HUES64 (cell line): ENCODE data around the gene TBX6.
"Not testable (repeated sequence)": the region's sequence is repeated elsewhere in the genome, so short reads cannot be mapped to it uniquely, and the experiment has no call there.

Source experiments
- H3K27ac ChIP-seq: 2 replicates; pipeline ENCODE4 v1.7.0; 2013; ENCODE audit warnings: low read depth, low read length, inconsistent platforms
- H3K27me3 ChIP-seq: 2 replicates; pipeline ENCODE4 v1.6.1; 2013; ENCODE audit warnings: mild to moderate bottlenecking, low read length; ENCODE audit not compliant: insufficient read depth
- H3K36me3 ChIP-seq: 2 replicates; pipeline ENCODE4 v1.6.1; 2013; ENCODE audit warnings: mild to moderate bottlenecking, low read length; ENCODE audit not compliant: insufficient read depth
- H3K4me1 ChIP-seq: 2 replicates; pipeline ENCODE4 v1.6.1; 2013; ENCODE audit warnings: mild to moderate bottlenecking, low read length, moderate library complexity; ENCODE audit not compliant: insufficient read depth
- H3K4me3 ChIP-seq: 2 replicates; pipeline ENCODE4 v1.5.1; 2013; ENCODE audit warnings: mild to moderate bottlenecking, low read length, moderate library complexity
- H3K9ac ChIP-seq: 2 replicates; pipeline ENCODE4 v1.6.1; 2013; ENCODE audit warnings: mild to moderate bottlenecking, low read depth, low read length
- H3K9me3 ChIP-seq: 2 replicates; pipeline ENCODE4 v1.6.1; 2013; ENCODE audit warnings: low read depth, low read length; ENCODE audit not compliant: insufficient read depth
- WGBS: fragments of 150-250, 120-280 bp; methylation state at CpG from one replicate; pipeline ENCODE4 v1.1.7; 2013; ENCODE audit warnings: missing lambda C conversion rate; 5-methylcytosine and 5-hydroxymethylcytosine counted together

The TBX6 gene

DNA sequence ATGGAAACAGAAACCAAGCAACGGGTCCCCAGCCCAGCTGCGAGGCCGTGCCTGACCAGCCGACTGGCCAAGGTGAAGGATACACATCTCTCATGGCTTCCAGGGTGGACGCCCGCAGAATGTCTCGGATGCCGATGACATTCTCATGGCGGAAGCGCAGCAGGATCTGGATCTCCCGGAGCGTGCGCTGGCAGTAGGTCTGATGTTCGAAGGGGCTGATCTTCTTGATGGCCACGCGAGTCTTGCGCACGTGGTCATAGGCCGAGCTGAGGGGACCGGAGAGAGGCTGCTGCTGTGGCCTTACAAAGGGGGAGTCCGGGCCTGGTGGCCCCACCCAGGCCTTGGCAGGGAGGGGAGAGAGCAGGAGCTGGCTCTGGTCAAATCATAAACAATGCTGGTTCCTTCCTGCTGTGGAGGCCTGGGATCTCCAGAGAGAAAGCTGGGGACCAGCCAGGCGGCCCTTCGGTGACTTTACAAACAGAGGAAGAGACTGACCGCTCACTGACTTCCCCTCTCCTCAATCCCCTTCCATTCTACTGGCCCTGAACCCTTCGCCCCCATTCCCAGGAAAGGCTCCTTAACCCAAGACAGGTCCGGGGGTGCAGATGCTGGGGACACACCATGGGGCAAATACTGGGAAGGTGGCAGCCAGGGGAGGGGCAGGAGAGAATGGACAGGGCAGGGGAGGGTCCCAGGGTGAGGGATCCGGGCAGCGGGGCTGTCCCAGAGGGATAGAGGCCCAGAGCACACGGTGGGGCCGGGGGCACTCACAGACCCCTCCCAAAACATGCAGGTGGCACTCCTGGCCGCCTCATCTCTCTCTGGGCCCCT is 30.2 kb upstream of the TBX6 start:
- no peaks in the 10 kb centered on the region for H3K9me3 ChIP-seq
- no peaks in the 10 kb centered on the region for H3K4me1 ChIP-seq
- peak overlapping the region; percentile 79 for H3K4me3 ChIP-seq
- no peaks in the 10 kb centered on the region for H3K27me3 ChIP-seq
- H3K27ac ChIP-seq: no peak overlapping the region
- 80% methylated on average over 31 of the region's 31 CpGs for WGBS
- H3K9ac ChIP-seq: peak overlapping the region; percentile 51
- peaks cover 22% of the 10 kb centered on the region for H3K36me3 ChIP-seq

DNA sequence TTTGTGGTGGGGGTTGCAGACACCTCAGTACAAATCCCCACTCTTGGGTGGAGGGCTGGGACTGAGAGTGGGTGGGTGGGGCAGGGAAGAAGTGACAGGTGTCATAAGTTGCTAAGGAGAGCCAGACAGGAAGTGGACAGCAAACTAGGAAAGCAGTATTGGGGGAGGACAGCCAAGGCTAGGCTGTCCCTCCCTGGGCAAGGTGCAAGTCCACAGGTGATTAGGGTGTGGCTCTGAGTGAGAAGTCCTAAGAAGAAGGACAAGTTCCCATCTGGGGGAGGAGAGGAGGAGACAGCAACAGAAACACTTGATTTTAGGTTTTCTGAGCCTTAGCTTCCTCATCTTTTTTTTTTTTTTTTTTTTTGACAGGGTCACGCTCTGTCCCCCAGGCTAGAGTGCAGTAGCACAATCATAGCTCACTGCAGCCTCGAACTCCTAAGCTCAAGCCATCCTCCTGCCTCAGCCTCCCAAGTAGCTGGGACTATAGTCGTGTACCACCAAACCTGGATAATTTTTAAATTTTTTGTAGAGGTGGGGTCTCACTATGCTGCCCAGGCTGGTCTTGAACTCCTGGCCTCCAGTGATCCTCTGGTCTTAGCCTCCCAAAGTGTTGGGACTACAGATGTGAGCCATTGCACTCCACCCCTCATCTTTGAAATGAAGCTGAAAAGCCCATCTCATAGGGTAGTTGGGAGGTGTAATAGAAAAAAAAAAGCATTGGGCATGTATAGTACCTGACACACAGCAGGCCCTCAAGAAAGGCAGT is 28.8 kb upstream of the TBX6 start:
- no peak overlapping the region for H3K4me3 ChIP-seq
- no peaks in the 10 kb centered on the region for H3K27me3 ChIP-seq
- H3K27ac ChIP-seq: no peak overlapping the region
- H3K36me3 ChIP-seq: peaks cover 30% of the 10 kb centered on the region
- no peaks in the 10 kb centered on the region for H3K4me1 ChIP-seq
- no peak overlapping the region for H3K9ac ChIP-seq
- 90% methylated on average over 3 of the region's 3 CpGs for WGBS
- no peaks in the 10 kb centered on the region for H3K9me3 ChIP-seq

DNA sequence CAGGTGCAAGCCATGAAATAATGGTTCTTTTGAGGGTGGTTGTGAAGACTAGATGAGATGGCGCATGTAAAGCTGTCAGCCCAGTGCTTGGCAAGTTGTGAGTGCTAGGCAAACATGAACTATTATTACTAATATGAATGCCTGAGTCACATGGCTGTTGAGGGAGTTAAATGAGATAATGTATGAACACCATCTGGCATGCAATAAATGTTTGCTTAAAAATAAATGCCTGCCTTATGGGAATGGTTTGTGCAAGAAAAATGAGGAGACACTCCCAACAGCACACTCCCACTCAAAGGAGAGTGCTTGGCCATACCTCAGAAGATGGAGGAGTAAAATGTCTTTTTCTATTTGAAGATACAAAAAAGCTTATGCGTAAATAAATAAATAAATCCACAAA is 27.7 kb upstream of the TBX6 start:
- H3K36me3 ChIP-seq: peaks cover 30% of the 10 kb centered on the region
- no peak overlapping the region for H3K27ac ChIP-seq
- WGBS: 100% methylated on average over 2 of the region's 2 CpGs
- H3K9me3 ChIP-seq: no peaks in the 10 kb centered on the region
- H3K27me3 ChIP-seq: no peaks in the 10 kb centered on the region
- no peak overlapping the region for H3K4me3 ChIP-seq
- no peaks in the 10 kb centered on the region for H3K4me1 ChIP-seq
- no peak overlapping the region for H3K9ac ChIP-seq

DNA sequence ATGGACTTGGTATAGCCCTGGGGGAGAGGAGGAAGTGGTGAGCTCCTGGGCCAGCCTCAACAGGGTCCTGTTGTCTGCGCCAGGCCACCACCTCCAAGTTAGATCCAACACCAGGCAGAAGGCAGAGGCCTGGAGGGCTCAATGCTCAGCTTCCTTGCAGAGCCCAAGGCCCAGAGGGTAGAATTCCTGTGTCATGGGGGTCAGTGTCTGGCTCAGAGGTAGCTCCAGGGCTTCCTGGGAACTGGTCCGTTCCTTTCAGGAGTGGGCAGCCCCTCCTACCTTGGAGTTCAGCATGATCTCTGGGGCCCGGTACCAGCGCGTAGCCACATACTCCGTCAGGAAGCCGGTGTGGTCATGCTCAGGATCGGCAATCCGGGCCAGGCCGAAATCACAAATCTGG is 26.0 kb upstream of the TBX6 start:
- no peak overlapping the region for H3K4me3 ChIP-seq
- peaks cover 30% of the 10 kb centered on the region for H3K36me3 ChIP-seq
- no peaks in the 10 kb centered on the region for H3K4me1 ChIP-seq
- 97% methylated on average over 10 of the region's 10 CpGs for whole genome bisulfite sequencing
- no peaks in the 10 kb centered on the region for H3K27me3 ChIP-seq
- H3K9ac ChIP-seq: no peak overlapping the region
- no peaks in the 10 kb centered on the region for H3K9me3 ChIP-seq
- H3K27ac ChIP-seq: no peak overlapping the region

DNA sequence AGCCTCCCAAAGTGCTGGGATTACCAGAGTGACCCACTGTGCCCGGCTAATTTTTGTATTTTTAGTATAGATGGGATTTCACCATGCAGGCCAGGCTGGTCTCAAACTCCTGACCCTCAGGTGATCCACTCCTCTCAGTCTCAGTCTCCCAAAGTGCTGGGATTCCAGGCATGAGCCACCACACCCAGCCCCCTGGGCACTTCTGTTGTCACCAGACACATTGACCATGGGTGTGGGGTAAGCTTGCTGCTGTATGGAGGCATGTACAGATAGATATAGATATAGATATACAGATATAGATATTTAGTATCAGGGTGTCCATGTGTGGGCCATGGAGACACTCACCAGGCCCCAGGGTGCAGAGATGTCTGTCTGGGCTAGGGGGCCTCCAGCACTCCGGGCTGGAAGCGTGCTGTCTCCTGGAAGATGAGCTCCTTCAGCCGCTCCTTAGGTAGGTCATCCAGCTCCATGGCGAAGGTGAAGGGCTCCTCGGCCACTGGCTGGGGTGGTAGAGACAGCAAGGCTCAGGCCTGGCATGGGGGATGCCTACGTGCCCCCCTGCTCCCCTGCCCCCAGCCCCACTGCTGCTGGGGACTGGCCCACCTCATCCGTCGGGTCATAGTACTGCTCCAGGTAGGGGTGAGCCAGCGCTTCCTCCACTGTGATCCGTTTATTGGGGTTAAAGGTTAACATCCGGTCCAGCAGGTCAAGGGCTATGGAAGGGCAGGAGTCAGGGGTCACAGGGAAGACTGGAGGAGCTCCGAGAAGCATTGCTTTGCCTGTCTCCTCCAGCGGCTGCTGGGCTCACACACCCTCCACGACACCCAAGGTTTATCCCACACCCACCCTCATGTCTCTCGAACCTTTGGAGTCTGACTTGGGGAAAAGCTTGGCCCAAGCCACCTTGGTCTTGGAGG is 24.8 kb upstream of the TBX6 start:
- no peak overlapping the region for H3K27ac ChIP-seq
- WGBS: 94% methylated on average over 16 of the region's 16 CpGs
- no peaks in the 10 kb centered on the region for H3K4me1 ChIP-seq
- H3K4me3 ChIP-seq: no peak overlapping the region
- no peaks in the 10 kb centered on the region for H3K9me3 ChIP-seq
- no peaks in the 10 kb centered on the region for H3K27me3 ChIP-seq
- H3K36me3 ChIP-seq: peaks cover 30% of the 10 kb centered on the region
- H3K9ac ChIP-seq: no peak overlapping the region

DNA sequence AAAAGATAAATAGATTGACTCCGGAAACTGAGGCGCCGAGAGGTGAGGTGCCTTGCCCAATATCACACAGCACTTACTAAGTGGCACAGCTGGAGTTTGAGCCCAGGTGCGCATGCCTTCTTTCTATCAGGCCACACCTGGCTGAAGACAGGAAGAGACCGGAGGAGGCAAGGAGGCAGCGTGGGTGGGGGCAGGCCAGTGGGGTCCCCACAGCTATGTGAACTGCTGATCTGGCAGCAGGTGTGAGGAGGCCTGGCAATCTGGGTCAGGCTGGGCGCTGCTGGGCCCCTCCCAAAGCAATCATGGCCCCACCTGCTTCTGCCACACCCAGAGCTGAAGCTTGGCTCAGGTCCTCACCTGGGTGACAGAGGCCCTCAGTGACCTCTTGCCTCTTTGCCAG is 23.5 kb upstream of the TBX6 start:
- Histone ChIP-seq H3K27ac (no peak overlapping the region), H3K36me3 (peaks cover 30% of the 10 kb centered on the region), H3K4me3 (no peak overlapping the region), H3K9me3 (no peaks in the 10 kb centered on the region), H3K27me3 (no peaks in the 10 kb centered on the region), H3K9ac (no peak overlapping the region), H3K4me1 (no peaks in the 10 kb centered on the region)
- 98% methylated on average over 7 of the region's 7 CpGs for WGBS

DNA sequence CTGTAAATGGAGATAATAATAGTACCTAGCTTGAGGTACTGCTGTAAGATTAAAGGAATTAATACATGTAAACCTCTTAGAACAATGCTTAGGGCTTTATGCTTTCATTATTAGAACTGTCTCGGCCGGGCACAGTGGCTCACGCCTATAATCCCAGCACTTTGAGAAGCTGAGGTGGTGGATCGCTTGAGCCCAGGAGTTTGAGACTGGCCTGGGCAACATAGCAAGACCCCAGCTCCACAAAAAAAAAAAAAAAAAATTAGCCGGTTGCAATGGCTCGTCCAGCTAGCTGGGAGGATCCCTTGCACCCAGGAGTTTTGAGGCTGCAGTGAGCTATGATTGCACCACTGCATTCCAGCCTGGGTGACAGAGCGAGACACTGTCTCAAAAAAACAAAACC is 23.1 kb upstream of the TBX6 start:
- not testable (repeated sequence) for H3K4me1 ChIP-seq, H3K9me3 ChIP-seq, H3K9ac ChIP-seq, H3K27ac ChIP-seq, H3K27me3 ChIP-seq, H3K4me3 ChIP-seq
- WGBS: 95% methylated on average over 7 of the region's 7 CpGs
- peaks cover 30% of the 10 kb centered on the region for H3K36me3 ChIP-seq

DNA sequence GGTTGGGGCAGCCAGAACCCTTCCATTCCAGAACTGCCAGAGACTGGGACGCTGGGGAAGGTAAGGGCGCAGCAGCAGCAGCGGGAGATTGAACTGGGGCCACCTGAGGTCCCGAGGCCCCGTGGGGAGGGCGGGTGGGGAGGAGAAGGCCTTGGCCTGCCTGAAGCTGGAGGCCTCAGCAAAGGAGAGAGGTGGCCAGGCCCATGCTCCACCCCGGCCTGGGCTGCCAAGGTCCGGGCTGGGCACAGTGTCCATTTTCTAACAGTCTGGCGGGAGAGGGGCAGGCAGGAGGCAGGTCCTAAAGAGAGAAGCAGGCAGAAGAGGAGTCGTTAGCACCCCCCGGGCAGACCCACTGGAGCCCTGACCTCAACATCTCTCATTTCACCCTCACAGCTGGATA is 22.7 kb upstream of the TBX6 start:
- H3K36me3 ChIP-seq: peaks cover 27% of the 10 kb centered on the region
- H3K4me3 ChIP-seq: no peak overlapping the region
- no peaks in the 10 kb centered on the region for H3K27me3 ChIP-seq
- no peaks in the 10 kb centered on the region for H3K4me1 ChIP-seq
- WGBS: 84% methylated on average over 9 of the region's 11 CpGs
- no peak overlapping the region for H3K9ac ChIP-seq
- H3K9me3 ChIP-seq: no peaks in the 10 kb centered on the region
- no peak overlapping the region for H3K27ac ChIP-seq

DNA sequence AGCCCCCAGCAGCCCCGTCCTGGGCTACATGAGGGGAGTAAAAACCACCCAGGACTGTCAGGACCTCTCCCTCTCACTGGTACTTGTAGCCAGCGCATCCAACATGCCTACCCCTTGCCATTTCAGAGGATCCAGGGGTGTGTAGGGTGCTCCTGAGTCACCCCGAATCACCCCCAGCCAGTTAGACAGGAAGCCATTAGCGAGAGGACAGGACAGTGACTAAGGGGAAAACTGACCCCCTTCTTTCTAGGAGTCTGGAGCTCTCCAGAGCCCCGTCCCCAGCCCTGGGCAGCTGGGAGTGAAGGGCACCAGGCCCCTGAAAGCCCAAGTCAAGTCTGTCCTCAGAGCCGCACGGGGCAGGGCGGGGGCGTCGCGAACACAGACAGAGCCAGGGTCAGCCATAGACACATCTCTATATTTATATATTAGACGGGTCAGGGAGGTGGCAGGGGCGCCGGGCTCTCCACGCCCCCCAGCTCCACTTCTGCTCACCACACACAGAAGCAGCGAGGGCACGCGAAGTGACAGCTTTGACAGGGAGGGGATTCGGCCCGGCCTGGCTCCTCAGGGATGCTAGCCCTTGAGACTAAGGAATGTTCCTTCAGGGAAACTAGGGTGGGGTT is 22.1 kb upstream of the TBX6 start:
- Histone ChIP-seq H3K4me1 (no peaks in the 10 kb centered on the region), H3K36me3 (peaks cover 23% of the 10 kb centered on the region), H3K4me3 (no peak overlapping the region), H3K9ac (no peak overlapping the region), H3K27ac (no peak overlapping the region), H3K27me3 (no peaks in the 10 kb centered on the region), H3K9me3 (no peaks in the 10 kb centered on the region)
- WGBS: 95% methylated on average over 19 of the region's 20 CpGs

DNA sequence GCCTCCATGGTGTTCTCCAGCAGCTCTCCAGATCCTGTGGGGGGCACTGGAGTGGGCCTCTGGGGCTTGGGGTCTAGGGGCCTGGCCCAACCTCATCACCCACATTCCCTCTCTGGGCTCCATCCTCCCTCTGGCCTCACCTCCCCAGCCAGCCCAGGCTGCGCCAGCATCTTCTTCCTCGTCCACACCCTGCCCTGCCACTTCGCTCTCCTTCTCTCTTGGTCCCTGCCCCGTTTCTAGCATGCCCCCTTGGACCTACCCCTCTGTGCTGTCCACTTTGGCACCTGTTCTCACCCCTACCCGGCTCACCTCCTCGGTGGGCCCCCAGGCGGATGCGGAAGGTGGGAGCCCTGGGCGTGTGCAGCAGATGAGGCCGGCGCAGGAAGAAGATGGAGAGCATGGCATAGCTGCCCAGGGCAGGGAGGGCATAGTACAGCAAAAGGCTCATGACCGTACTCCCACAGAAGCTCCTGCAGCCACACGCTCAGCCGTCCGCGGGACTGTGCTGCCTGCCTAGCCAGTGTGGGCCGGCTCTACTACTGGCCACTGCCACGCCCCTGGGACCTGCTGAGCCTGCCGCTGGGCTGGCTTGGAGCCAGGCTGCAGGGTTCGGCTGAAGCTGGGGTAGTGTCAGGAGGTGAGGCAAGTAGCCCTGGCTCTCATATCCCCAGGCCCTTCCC is 21.4 kb upstream of the TBX6 start, which contains the start of gene GDPD3:
TSS of gene GDPD3 (minus strand) at position 507 of the 680 bp plus-strand sequence. CDS start at position 448, 59 bp downstream.
- H3K27ac ChIP-seq: no peak within 1 kb of the TSS

More for the DNA sequence above, 21.4 kb upstream of the TBX6 start, which contains the start of gene GDPD3:
- Histone ChIP-seq H3K36me3 (peaks cover 20% of the 10 kb centered on the region), H3K9me3 (no peaks in the 10 kb centered on the region), H3K4me1 (no peaks in the 10 kb centered on the region), H3K27me3 (no peaks in the 10 kb centered on the region), H3K9ac (no peak within 1 kb of the TSS), H3K4me3 (no peak within 1 kb of the TSS)
- WGBS: 88% methylated on average over 20 of the region's 20 CpGs
